Esophagus squamous epithelium (tissue), 5 donors: ENCODE results near the gene SERPINH1. TPM values are rescaled to one million over a fixed set of nuclear protein-coding genes. Genes with fewer than 3 reads are reported as not detected.
"Not testable (repeated sequence)": the region's sequence is repeated elsewhere in the genome, so short reads cannot be mapped to it uniquely, and the experiment has no call there.

Experiments used
- DNase-seq: peaks from one replicate; lab custom pipeline; 2025; lab: John Stamatoyannopoulos, UW
- H3K27ac ChIP-seq, 4 donors: fragments of 200-600 bp; sonication (generic); one replicate each; pipeline ENCODE4 v1.5.1; 2016 to 2019; ENCODE audit warnings: mild to moderate bottlenecking in 1 of 4
- H3K27me3 ChIP-seq, 4 donors: fragments of 200-600 bp; sonication (generic); 1 replicate in 3 of 4; 2 replicates in 1 of 4; pipeline versions ENCODE4 v1.5.1 to v1.6.0; 2017 to 2021; ENCODE audit warnings: antibody characterized with exemption in 1 of 4
- H3K36me3 ChIP-seq, 3 donors: fragments of 200-600 bp; sonication (generic); one replicate each; pipeline ENCODE4 v1.5.1; 2016 to 2019
- H3K4me1 ChIP-seq, 3 donors: fragments of 200-600 bp; sonication (generic); one replicate each; pipeline ENCODE4 v1.5.1; 2017 to 2019
- H3K4me3 ChIP-seq, 4 donors: fragments of 200-600 bp; sonication (generic); 1 replicate in 3 of 4; 2 replicates in 1 of 4; pipeline ENCODE4 v1.5.1; 2016 to 2019; ENCODE audit warnings: mild to moderate bottlenecking in 2 of 4, moderate library complexity in 1 of 4
- H3K9me3 ChIP-seq, 3 donors: fragments of 200-600 bp; sonication (generic); one replicate each; pipeline ENCODE4 v1.5.1; 2016 to 2019
- CTCF ChIP-seq, 6 experiments: fragments of 450-650 bp in 4 of 6; fragments of 200-600 bp in 2 of 6; sonication (generic) in 2 of 6; IDR thresholded peaks; one replicate each; pipeline ENCODE4 v1.5.1; 2016 to 2019; ENCODE audit warnings: antibody characterized with exemption in 6 of 6, mild to moderate bottlenecking in 4 of 6, moderate library complexity in 4 of 6
- POLR2A ChIP-seq, 4 donors: fragments of 450-650 bp; IDR thresholded peaks; one replicate each; pipeline ENCODE4 v1.6.1; 2017; ENCODE audit warnings: antibody characterized with exemption in 4 of 4, mild to moderate bottlenecking in 4 of 4, moderate library complexity in 3 of 4
- WGBS, 2 donors: methylation state at CpG; one replicate each; pipeline ENCODE4 v1.1.5; 2018; 5-methylcytosine and 5-hydroxymethylcytosine counted together
- intact Hi-C: fragments of 100-400 bp; cut with DNase I; formaldehyde crosslinking; loops from one replicate; pipeline ENCODE4 v1.15.0; 2022
- total RNA-seq, 4 donors: library from RNA; depleted of rRNA; stranded (reverse); fragments of >200 nt; gene quantifications; one replicate each; pipeline ENCODE4 v1.1.0, GENCODE V29; 2016
- donor health status: DM: yes; HTN: yes; CAD: no.

Gene SERPINH1
- total RNA-seq, 4 donors from 2014 or later, result 41.4 to 70.1 (median 46.5) TPM

- H3K4me3 ChIP-seq, result peak overlapping the region; percentile 48 to 73 (median 60)
- H3K4me1 ChIP-seq, result peaks cover 11 to 35% (median 15%) of the 10 kb centered on the region in 3 donors
- DNase-seq, result no peak
- 35 to 45% methylated on average over 15 to 16 of the region's 42 CpGs for WGBS, 2 donors
- no peak for TF ChIP-seq CTCF (IDR thresholded peaks at IDR 0.05)
- TF ChIP-seq POLR2A (IDR thresholded peaks at IDR 0.05), result peak in 1 of 4 donors; percentile 7
- intact Hi-C loops, result no loop called here
- H3K9me3 ChIP-seq, result no peaks in the 10 kb centered on the region
- H3K27ac ChIP-seq, result peak overlapping the region; percentile 81 to 98 (median 94)
- peaks cover 0 to 31% (median 0%) of the 10 kb centered on the region in 4 donors for H3K27me3 ChIP-seq
- H3K36me3 ChIP-seq, result no peaks in the 10 kb centered on the region
These were observed 21.9 kb downstream of the SERPINH1 start for GRCh38 chr11:75583718-75584658.

GRCh38 chr11:75584659-75585292 lies 22.7 kb downstream of the SERPINH1 start:
- H3K9me3 ChIP-seq, H3K36me3 ChIP-seq, intact Hi-C loops, H3K4me3 ChIP-seq, DNase-seq: not testable (repeated sequence)
- peak overlapping the region; percentile 81 to 98 (median 94) for H3K27ac ChIP-seq
- peaks cover 11 to 35% (median 15%) of the 10 kb centered on the region in 3 donors for H3K4me1 ChIP-seq
- H3K27me3 ChIP-seq, result peaks cover 0 to 31% (median 0%) of the 10 kb centered on the region in 4 donors
- WGBS, 2 donors, result 81 to 89% methylated on average over 5 to 11 of the region's 12 CpGs

GRCh38 chr11:75585293-75585670 lies 23.2 kb downstream of the SERPINH1 start:
- Histone ChIP-seq H3K36me3 (no peaks in the 10 kb centered on the region), H3K4me3 (no peak overlapping the region), H3K9me3 (no peaks in the 10 kb centered on the region), H3K27me3 (peaks cover 0 to 31% (median 0%) of the 10 kb centered on the region in 4 donors), H3K27ac (peak overlapping the region in 1 of 4 donors; percentile 98), H3K4me1 (peaks cover 11 to 35% (median 15%) of the 10 kb centered on the region in 3 donors)
- TF ChIP-seq CTCF (IDR thresholded peaks at IDR 0.05), result no peak
- TF ChIP-seq POLR2A (IDR thresholded peaks at IDR 0.05), result no peak
- intact Hi-C loops, result no loop called here
- 67 to 85% methylated on average over 3 to 4 of the region's 8 CpGs for WGBS, 2 donors
- DNase-seq, result no peak

DNA sequence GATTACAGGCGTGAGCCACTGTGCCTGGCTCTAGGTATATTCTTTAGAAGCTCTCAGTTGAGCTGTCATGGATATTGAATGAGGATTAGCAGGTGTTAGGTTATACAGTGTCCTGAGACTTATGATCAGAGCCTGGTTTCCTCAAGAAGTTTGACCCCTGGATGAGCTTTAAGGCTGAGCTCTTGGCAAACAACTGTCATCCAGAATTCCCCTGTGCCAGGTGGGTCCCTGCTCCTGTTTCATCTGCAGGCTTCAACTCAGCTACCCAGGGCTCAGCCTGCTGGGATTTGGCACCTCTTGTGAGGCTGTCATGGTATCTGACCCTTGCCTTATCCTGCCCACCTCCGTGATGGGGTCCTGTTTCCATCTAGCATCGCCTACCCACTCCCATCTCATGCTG lies 24.3 kb downstream of the SERPINH1 start:
- intact Hi-C loops, result no loop called here
- 92 to 94% methylated on average over 3 of the region's 3 CpGs for WGBS, 2 donors
- Histone ChIP-seq H3K27me3 (peaks cover 0 to 30% (median 0%) of the 10 kb centered on the region in 4 donors), H3K36me3 (no peaks in the 10 kb centered on the region), H3K4me3 (no peak overlapping the region), H3K27ac (no peak overlapping the region), H3K9me3 (no peaks in the 10 kb centered on the region), H3K4me1 (peaks cover 11 to 35% (median 15%) of the 10 kb centered on the region in 3 donors)
- TF ChIP-seq CTCF (IDR thresholded peaks at IDR 0.05) (no peak), POLR2A (IDR thresholded peaks at IDR 0.05) (no peak)
- DNase-seq, result no peak

DNA sequence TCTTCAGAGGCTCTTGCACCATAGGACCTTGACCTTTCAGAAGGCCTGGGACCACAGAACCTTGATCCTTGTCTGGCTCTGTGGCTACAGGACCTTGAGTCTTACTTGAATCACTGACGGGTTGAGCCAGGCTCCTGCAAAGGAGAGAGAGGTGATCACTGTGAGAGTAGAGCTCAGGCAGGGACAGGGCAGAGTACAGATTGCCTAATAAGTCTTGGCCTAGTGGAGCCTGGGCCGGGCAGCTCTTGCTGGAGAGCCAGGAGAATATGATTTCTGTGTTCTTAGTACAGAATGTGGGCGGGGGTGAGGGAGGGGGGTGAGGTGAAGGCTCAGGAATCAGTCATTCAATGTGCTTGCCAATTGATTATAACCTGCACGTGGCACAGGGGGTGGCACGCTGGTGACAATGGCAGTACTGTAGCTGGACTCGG lies 26.0 kb downstream of the SERPINH1 start:
- Histone ChIP-seq H3K27ac (no peak overlapping the region), H3K36me3 (no peaks in the 10 kb centered on the region), H3K4me3 (no peak overlapping the region), H3K4me1 (peaks cover 5 to 22% (median 7%) of the 10 kb centered on the region in 3 donors), H3K9me3 (no peaks in the 10 kb centered on the region), H3K27me3 (peaks cover 0 to 13% (median 0%) of the 10 kb centered on the region in 4 donors)
- intact Hi-C loops, result no loop called here
- no peak for DNase-seq
- WGBS, 2 donors, result 70 to 91% methylated on average over 5 to 6 of the region's 6 CpGs
- no peak for TF ChIP-seq POLR2A (IDR thresholded peaks at IDR 0.05)
- no peak for TF ChIP-seq CTCF (IDR thresholded peaks at IDR 0.05)
